ENCODE results near the gene CEP55.

CEP55 gene

DNA sequence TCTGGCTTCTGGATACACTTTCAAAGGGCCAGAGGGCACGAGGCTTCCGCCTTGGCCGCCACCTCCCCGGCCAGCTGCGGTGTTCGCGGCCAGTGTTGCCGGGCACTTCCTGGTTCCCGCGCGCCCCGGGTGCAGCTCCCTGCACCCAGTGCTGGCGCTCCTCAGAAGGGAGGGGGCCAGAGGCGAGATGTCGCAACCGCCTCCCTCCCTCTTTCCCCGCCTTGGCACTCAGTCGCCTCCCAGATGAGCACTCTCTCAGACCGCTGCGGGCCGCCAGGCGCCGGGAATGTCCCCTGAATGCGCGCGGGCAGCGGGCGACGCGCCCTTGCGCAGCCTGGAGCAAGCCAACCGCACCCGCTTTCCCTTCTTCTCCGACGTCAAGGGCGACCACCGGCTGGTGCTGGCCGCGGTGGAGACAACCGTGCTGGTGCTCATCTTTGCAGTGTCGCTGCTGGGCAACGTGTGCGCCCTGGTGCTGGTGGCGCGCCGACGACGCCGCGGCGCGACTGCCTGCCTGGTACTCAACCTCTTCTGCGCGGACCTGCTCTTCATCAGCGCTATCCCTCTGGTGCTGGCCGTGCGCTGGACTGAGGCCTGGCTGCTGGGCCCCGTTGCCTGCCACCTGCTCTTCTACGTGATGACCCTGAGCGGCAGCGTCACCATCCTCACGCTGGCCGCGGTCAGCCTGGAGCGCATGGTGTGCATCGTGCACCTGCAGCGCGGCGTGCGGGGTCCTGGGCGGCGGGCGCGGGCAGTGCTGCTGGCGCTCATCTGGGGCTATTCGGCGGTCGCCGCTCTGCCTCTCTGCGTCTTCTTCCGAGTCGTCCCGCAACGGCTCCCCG, 70.2 kb downstream of the CEP55 start, which contains the start of gene FFAR4:
FFAR4 (plus strand) TSS at position 231 of the 842 bp plus-strand sequence; CDS start at position 287, 56 bp downstream.
- peak; percentile 80 to 82 for DNase-seq (ENCODE audit: low read depth in 1 of 2, low spot score in 1 of 2)
- in situ Hi-C loops (cut with HindIII; ENCODE audit: low pct_unique_long_range_greater_than_20kb, low sequenced_read_pairs) = no loop called here

DNA sequence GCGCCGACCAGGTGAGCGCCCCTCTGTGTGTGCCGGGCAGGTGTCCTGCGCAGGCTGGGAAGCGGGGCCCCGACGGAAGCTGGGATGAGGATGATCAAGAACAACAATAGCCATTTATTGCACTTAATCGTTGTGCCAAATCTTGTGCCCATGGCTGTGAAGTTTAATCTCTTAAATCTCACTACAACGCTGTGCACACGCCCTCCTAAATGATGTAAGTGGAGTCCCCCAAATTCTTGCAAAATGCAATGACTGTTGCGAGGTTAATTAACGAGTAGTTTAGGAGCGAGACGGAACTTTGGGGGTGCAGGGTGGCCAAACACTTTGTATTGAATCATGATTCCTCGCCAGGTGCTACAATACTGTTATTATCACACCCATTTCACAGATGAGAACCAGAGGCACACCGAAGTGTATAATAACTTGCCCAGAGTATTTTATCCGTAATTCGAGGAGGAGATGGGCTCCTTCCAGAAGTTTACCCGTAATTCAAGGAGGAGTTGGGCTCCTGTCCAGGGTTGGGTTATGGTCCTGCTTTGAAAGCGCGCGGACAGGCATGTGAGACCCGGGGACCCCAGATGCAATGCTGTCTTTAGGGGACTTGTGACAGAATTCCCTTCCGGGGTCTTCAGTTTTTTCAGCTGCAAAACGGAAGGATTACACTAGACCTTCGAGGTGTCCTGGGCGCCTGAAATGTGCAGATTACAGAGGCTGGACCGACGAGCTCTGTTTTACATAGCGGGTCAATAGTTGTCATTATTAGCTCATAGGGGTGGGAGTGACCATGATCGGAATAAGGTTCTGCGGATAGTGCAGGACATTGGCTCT, 71.1 kb downstream of the CEP55 start:
- TF ChIP-seq JUND (IDR thresholded peaks at IDR 0.05; ENCODE audit: low read depth) = no peak
- in situ Hi-C loops (cut with HindIII; ENCODE audit: low pct_unique_long_range_greater_than_20kb, low sequenced_read_pairs) = no loop called here
- no peak for DNase-seq (ENCODE audit: low read depth in 1 of 2, low spot score in 1 of 2)

More for the DNA sequence above, 70.2 kb downstream of the CEP55 start, which contains the start of gene FFAR4:
- TF ChIP-seq JUND (IDR thresholded peaks at IDR 0.05; ENCODE audit: low read depth) = no peak

DNA sequence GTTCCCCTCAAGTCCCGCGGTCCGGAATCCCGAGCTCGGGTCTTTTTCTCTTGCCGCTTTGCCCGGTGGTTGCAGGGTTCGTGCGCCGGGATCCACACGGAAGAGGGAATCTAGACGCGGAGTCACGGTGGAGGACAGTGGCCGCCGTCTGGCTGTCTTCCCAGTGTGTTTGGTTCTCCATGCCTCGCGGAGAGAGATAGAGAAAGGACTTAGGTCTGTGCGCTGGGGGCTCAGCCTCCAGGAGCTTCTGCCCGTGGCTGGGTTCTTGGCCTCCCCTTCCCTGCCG, 71.6 kb downstream of the CEP55 start:
- no peak for TF ChIP-seq JUND (IDR thresholded peaks at IDR 0.05; ENCODE audit: low read depth)
- DNase-seq (ENCODE audit: low read depth in 1 of 2, low spot score in 1 of 2) = no peak
- in situ Hi-C loops (cut with HindIII; ENCODE audit: low pct_unique_long_range_greater_than_20kb, low sequenced_read_pairs) = no loop called here

DNA sequence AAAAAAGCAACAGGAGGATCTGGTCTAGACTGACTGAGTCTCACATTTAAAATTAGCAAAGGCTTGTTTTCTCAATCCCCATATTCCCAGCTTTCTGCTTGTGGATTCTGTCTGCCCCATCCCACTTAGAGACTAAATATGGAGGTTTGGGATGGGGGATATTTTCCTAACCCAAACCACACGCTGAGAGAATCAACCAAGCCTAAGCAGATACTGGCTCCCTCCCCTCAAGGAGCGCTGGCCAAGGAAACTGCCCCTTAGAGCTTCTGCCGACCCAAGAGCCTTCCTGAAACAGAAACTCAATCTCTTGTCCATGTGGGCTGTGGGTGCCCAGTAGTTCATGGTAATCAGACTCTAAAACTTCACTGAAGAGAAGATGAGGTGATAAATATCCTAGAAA, 74.0 kb downstream of the CEP55 start:
- in situ Hi-C loops (cut with HindIII; ENCODE audit: low pct_unique_long_range_greater_than_20kb, low sequenced_read_pairs) = no loop called here
- no peak for DNase-seq (ENCODE audit: low read depth in 1 of 2, low spot score in 1 of 2)
- no peak for TF ChIP-seq JUND (IDR thresholded peaks at IDR 0.05; ENCODE audit: low read depth)

DNA sequence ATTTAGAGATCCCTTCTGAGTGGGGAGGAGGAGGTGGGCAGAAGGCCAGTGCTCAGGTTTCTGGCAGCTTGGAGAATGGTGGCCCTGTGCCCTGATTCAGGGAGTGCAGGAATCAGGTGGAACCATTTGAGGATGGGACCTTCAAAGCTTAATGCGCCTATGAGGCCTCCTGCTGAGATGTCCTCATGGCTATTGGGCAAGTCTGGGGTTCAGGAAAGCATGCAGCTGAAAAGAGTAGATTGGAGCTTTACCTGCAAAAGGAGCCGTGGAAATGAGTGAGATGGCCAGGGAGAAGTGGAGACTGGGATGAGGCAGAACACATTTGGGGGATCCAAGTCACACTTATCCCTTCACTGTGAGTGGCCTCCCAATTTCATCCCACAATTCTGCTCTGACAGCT, 76.2 kb downstream of the CEP55 start:
- no peak for TF ChIP-seq JUND (IDR thresholded peaks at IDR 0.05; ENCODE audit: low read depth)
- no peak for DNase-seq (ENCODE audit: low read depth in 1 of 2, low spot score in 1 of 2)
- in situ Hi-C loops (cut with HindIII; ENCODE audit: low pct_unique_long_range_greater_than_20kb, low sequenced_read_pairs) = no loop called here

DNA sequence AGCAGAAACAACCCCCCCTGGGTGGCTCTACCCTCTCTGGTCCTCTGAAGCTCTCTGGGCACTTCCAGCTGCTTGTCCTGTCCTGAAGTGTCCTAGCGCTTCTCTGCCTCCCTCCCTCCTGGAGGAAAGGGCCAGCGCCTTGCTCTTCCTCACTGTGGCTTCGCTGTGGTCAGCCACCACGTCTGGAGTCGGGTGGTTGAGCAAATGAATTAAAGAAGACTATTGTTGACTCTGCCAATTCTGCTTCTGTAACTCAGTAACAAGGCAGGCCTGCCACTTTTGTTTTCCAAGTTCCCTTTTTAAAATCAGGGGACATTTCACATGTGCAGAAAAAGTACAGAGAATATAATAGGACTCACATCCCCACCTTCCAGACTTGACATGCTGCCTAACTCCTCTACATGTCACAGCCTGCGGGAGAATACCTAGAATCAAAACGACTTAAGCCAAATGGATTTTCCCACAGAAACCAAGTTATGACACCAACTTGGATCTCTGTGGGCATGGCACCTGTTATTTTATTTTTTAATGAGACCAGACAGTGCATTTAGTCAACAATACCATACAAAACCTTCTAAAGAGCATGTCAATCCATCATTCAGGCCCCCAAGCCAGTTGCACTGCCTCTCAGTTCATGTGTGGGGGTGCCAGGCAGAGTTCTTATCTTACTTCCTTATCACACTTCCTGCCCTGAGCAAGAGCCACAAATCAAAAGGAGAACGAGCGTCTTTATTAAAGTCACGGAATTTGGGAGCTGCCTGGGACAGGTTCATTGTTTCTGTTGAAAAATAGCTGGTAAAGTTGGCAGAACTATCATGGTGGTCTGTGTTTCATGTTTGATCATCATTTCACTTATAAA, 76.9 kb downstream of the CEP55 start:
- in situ Hi-C loops (cut with HindIII; ENCODE audit: low pct_unique_long_range_greater_than_20kb, low sequenced_read_pairs) = no loop called here
- no peak for TF ChIP-seq JUND (IDR thresholded peaks at IDR 0.05; ENCODE audit: low read depth)
- DNase-seq (ENCODE audit: low read depth in 1 of 2, low spot score in 1 of 2) = no peak

DNA sequence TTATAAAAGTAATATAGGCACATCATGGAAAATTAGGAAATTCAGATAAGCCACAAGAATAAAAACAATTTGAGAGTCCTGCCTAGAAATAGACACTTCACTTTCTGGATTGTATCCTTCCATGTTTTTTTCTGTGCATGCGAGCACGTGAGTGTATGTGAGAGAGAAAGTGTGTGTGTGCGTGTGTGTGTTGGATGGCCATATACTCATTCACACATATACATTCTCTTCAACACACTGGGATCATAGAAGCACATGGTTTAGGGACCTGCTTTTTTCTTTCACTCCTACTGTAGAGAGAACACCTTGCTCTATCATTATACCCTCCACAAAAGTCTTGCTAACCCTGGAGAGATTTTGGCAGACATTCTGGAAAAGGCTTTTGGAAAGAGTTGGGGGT, 77.5 kb downstream of the CEP55 start:
- TF ChIP-seq JUND (IDR thresholded peaks at IDR 0.05; ENCODE audit: low read depth) = no peak
- in situ Hi-C loops (cut with HindIII; ENCODE audit: low pct_unique_long_range_greater_than_20kb, low sequenced_read_pairs) = no loop called here
- no peak for DNase-seq (ENCODE audit: low read depth in 1 of 2, low spot score in 1 of 2)

DNA sequence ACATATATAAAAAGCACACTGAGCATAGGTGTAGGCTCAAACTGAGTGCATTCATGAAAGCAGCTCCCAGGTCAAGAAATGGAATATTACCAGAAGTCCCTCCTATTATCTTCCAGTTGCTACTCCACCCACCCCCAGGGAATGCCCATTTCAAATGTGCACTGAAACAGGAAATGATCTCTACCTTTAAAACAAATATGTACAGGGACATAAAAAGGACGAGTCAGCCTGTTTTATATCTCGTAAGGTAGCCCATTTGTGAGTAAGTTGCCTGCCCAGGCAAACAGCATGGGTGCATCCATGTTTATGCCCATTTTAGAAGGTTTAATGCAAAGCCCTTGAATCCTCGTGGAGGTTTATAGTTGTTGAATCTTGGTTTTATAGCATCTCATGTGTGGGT, 80.5 kb downstream of the CEP55 start:
- no peak for TF ChIP-seq JUND (IDR thresholded peaks at IDR 0.05; ENCODE audit: low read depth)
- DNase-seq (ENCODE audit: low read depth in 1 of 2, low spot score in 1 of 2) = no peak
- in situ Hi-C loops (cut with HindIII; ENCODE audit: low pct_unique_long_range_greater_than_20kb, low sequenced_read_pairs) = no loop called here

DNA sequence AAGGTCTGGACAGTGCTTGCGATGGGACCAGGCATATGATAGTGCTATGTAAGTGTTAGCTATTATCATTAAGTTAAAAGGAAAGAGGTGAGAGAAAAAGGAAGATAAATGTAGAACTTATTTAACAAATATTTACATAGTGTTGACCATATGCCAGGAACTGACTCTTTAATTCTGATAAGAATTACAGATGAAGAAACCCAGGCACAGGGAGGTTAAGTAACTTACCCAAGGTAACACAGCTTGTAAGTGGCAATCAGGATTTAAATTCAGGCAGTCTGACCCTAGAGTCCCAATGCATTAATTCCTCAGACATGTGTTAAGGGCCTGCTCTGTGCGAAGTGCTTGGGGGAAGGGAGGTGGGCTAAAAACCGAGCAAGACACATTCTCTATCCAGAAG, 81.2 kb downstream of the CEP55 start:
- no peak for TF ChIP-seq JUND (IDR thresholded peaks at IDR 0.05; ENCODE audit: low read depth)
- in situ Hi-C loops (cut with HindIII; ENCODE audit: low pct_unique_long_range_greater_than_20kb, low sequenced_read_pairs) = no loop called here
- DNase-seq (ENCODE audit: low read depth in 1 of 2, low spot score in 1 of 2) = no peak
